ENCODE measurements around the gene PPP4R2.

PPP4R2 gene

GRCh38 chr3:72962317-72962716 is 34.3 kb upstream of the PPP4R2 start:
- H3K36me3 ChIP-seq (ENCODE audit: control insufficient read depth in 1 of 2, insufficient read depth in 2 of 2, low read depth in 1 of 2, low read length in 2 of 2), result peaks cover 3 to 5% of the 10 kb centered on the region in 2 experiments
- H2AFZ ChIP-seq (ENCODE audit: low read depth, low read length), result no peak overlapping the region
- H2AK5ac ChIP-seq (ENCODE audit: low read length, severe bottlenecking), result no peak overlapping the region
- H3K18ac ChIP-seq (ENCODE audit: low read depth in 1 of 2, low read length in 2 of 2), result no peak overlapping the region
- no peak overlapping the region for H3K4ac ChIP-seq (ENCODE audit: low read depth in 1 of 2, low read length in 2 of 2)
- H3K9me3 ChIP-seq (ENCODE audit: control insufficient read depth, low read length), result no peaks in the 10 kb centered on the region
- no peak overlapping the region for H3K4me3 ChIP-seq (ENCODE audit: insufficient read depth in 1 of 2, low read depth in 1 of 2, low read length in 2 of 2)
- no peak overlapping the region for H3K9ac ChIP-seq (ENCODE audit: low read length)
- no peak overlapping the region for H2BK12ac ChIP-seq (ENCODE audit: low read length in 2 of 2)
- no peak overlapping the region for H3K23ac ChIP-seq (ENCODE audit: low read length in 2 of 2)
- H2BK120ac ChIP-seq (ENCODE audit: low read depth, low read length), result no peak overlapping the region
- no peak overlapping the region for H4K91ac ChIP-seq (ENCODE audit: low read length)
- no peaks in the 10 kb centered on the region for H3K79me1 ChIP-seq (replicated peaks; ENCODE audit: low read length, poor library complexity, severe bottlenecking)
- H3K4me1 ChIP-seq (ENCODE audit: control insufficient read depth, insufficient read depth, low read depth, low read length), result no peaks in the 10 kb centered on the region
- H3K27me3 ChIP-seq (ENCODE audit: control insufficient read depth in 1 of 2, insufficient read depth in 1 of 2, low read length in 2 of 2), result no peaks in the 10 kb centered on the region
- H4K8ac ChIP-seq (ENCODE audit: low read length), result no peak overlapping the region
- no peak for DNase-seq
- H3K27ac ChIP-seq (ENCODE audit: low read length, poor library complexity, severe bottlenecking), result no peak overlapping the region
- H3K14ac ChIP-seq (ENCODE audit: low read length in 2 of 2), result no peak overlapping the region
- H2BK5ac ChIP-seq (ENCODE audit: low read depth, low read length, poor library complexity, severe bottlenecking), result no peak overlapping the region
- no peak overlapping the region for H2BK15ac ChIP-seq (ENCODE audit: low read depth, poor library complexity, severe bottlenecking)
- no peak overlapping the region for H3K4me2 ChIP-seq (ENCODE audit: low read length, poor library complexity, severe bottlenecking)

- no peak overlapping the region for H2AK5ac ChIP-seq (ENCODE audit: low read length, severe bottlenecking)
- H2BK120ac ChIP-seq (ENCODE audit: low read depth, low read length), result no peak overlapping the region
- no peak overlapping the region for H3K18ac ChIP-seq (ENCODE audit: low read depth in 1 of 2, low read length in 2 of 2)
- no peak overlapping the region for H3K14ac ChIP-seq (ENCODE audit: low read length in 2 of 2)
- H3K9ac ChIP-seq (ENCODE audit: low read length), result no peak overlapping the region
- H2BK15ac ChIP-seq (ENCODE audit: low read depth, poor library complexity, severe bottlenecking), result no peak overlapping the region
- H3K4ac ChIP-seq (ENCODE audit: low read depth in 1 of 2, low read length in 2 of 2), result no peak overlapping the region
- H3K9me3 ChIP-seq (ENCODE audit: control insufficient read depth, low read length), result no peaks in the 10 kb centered on the region
- no peak overlapping the region for H3K4me2 ChIP-seq (ENCODE audit: low read length, poor library complexity, severe bottlenecking)
- no peak overlapping the region for H2AFZ ChIP-seq (ENCODE audit: low read depth, low read length)
- no peak overlapping the region for H3K4me3 ChIP-seq (ENCODE audit: insufficient read depth in 1 of 2, low read depth in 1 of 2, low read length in 2 of 2)
- H3K23ac ChIP-seq (ENCODE audit: low read length in 2 of 2), result no peak overlapping the region
- no peaks in the 10 kb centered on the region for H3K4me1 ChIP-seq (ENCODE audit: control insufficient read depth, insufficient read depth, low read depth, low read length)
- no peaks in the 10 kb centered on the region for H3K79me1 ChIP-seq (replicated peaks; ENCODE audit: low read length, poor library complexity, severe bottlenecking)
- no peak for DNase-seq
- H4K91ac ChIP-seq (ENCODE audit: low read length), result no peak overlapping the region
- no peak overlapping the region for H4K8ac ChIP-seq (ENCODE audit: low read length)
- no peaks in the 10 kb centered on the region for H3K27me3 ChIP-seq (ENCODE audit: control insufficient read depth in 1 of 2, insufficient read depth in 1 of 2, low read length in 2 of 2)
- H2BK5ac ChIP-seq (ENCODE audit: low read depth, low read length, poor library complexity, severe bottlenecking), result no peak overlapping the region
- H2BK12ac ChIP-seq (ENCODE audit: low read length in 2 of 2), result no peak overlapping the region
- peaks cover 8 to 13% of the 10 kb centered on the region in 2 experiments for H3K36me3 ChIP-seq (ENCODE audit: control insufficient read depth in 1 of 2, insufficient read depth in 2 of 2, low read depth in 1 of 2, low read length in 2 of 2)
- H3K27ac ChIP-seq (ENCODE audit: low read length, poor library complexity, severe bottlenecking), result no peak overlapping the region
Measured at GRCh38 chr3:72964633-72965032, 32.0 kb upstream of the PPP4R2 start.

- no peak overlapping the region for H2BK12ac ChIP-seq (ENCODE audit: low read length in 2 of 2)
- no peaks in the 10 kb centered on the region for H3K9me3 ChIP-seq (ENCODE audit: control insufficient read depth, low read length)
- H2BK5ac ChIP-seq (ENCODE audit: low read depth, low read length, poor library complexity, severe bottlenecking), result no peak overlapping the region
- H4K91ac ChIP-seq (ENCODE audit: low read length), result no peak overlapping the region
- H4K8ac ChIP-seq (ENCODE audit: low read length), result no peak overlapping the region
- no peak overlapping the region for H3K14ac ChIP-seq (ENCODE audit: low read length in 2 of 2)
- no peak overlapping the region for H2BK120ac ChIP-seq (ENCODE audit: low read depth, low read length)
- no peak overlapping the region for H3K23ac ChIP-seq (ENCODE audit: low read length in 2 of 2)
- no peak overlapping the region for H3K4me3 ChIP-seq (ENCODE audit: insufficient read depth in 1 of 2, low read depth in 1 of 2, low read length in 2 of 2)
- DNase-seq, result no peak
- H3K27me3 ChIP-seq (ENCODE audit: control insufficient read depth in 1 of 2, insufficient read depth in 1 of 2, low read length in 2 of 2), result no peaks in the 10 kb centered on the region
- H3K4me2 ChIP-seq (ENCODE audit: low read length, poor library complexity, severe bottlenecking), result no peak overlapping the region
- no peak overlapping the region for H3K9ac ChIP-seq (ENCODE audit: low read length)
- H3K36me3 ChIP-seq (ENCODE audit: control insufficient read depth in 1 of 2, insufficient read depth in 2 of 2, low read depth in 1 of 2, low read length in 2 of 2), result peaks cover 5 to 8% of the 10 kb centered on the region in 2 experiments
- no peak overlapping the region for H3K27ac ChIP-seq (ENCODE audit: low read length, poor library complexity, severe bottlenecking)
- no peaks in the 10 kb centered on the region for H3K4me1 ChIP-seq (ENCODE audit: control insufficient read depth, insufficient read depth, low read depth, low read length)
- no peaks in the 10 kb centered on the region for H3K79me1 ChIP-seq (replicated peaks; ENCODE audit: low read length, poor library complexity, severe bottlenecking)
- 89% methylated on average over 1 of the region's 1 CpG for whole genome bisulfite sequencing
- H2BK15ac ChIP-seq (ENCODE audit: low read depth, poor library complexity, severe bottlenecking), result no peak overlapping the region
- no peak overlapping the region for H3K4ac ChIP-seq (ENCODE audit: low read depth in 1 of 2, low read length in 2 of 2)
- H2AFZ ChIP-seq (ENCODE audit: low read depth, low read length), result no peak overlapping the region
- no peak overlapping the region for H3K18ac ChIP-seq (ENCODE audit: low read depth in 1 of 2, low read length in 2 of 2)
- no peak overlapping the region for H2AK5ac ChIP-seq (ENCODE audit: low read length, severe bottlenecking)
Measured at GRCh38 chr3:72968266-72968664, 28.3 kb upstream of the PPP4R2 start.

GRCh38 chr3:72969766-72970165 is 26.8 kb upstream of the PPP4R2 start:
- Histone ChIP-seq H3K14ac (ENCODE audit: low read length in 2 of 2) (no peak overlapping the region), H2BK5ac (ENCODE audit: low read depth, low read length, poor library complexity, severe bottlenecking) (no peak overlapping the region), H2AFZ (ENCODE audit: low read depth, low read length) (no peak overlapping the region), H3K27me3 (ENCODE audit: control insufficient read depth in 1 of 2, insufficient read depth in 1 of 2, low read length in 2 of 2) (no peaks in the 10 kb centered on the region), H3K36me3 (ENCODE audit: control insufficient read depth in 1 of 2, insufficient read depth in 2 of 2, low read depth in 1 of 2, low read length in 2 of 2) (peaks cover 5 to 8% of the 10 kb centered on the region in 2 experiments), H2BK12ac (ENCODE audit: low read length in 2 of 2) (no peak overlapping the region), H3K27ac (ENCODE audit: low read length, poor library complexity, severe bottlenecking) (no peak overlapping the region), H3K9me3 (ENCODE audit: control insufficient read depth, low read length) (no peaks in the 10 kb centered on the region), H3K4me2 (ENCODE audit: low read length, poor library complexity, severe bottlenecking) (no peak overlapping the region), H3K23ac (ENCODE audit: low read length in 2 of 2) (no peak overlapping the region), H3K18ac (ENCODE audit: low read depth in 1 of 2, low read length in 2 of 2) (no peak overlapping the region), H2AK5ac (ENCODE audit: low read length, severe bottlenecking) (no peak overlapping the region), H3K4me3 (ENCODE audit: insufficient read depth in 1 of 2, low read depth in 1 of 2, low read length in 2 of 2) (no peak overlapping the region), H2BK15ac (ENCODE audit: low read depth, poor library complexity, severe bottlenecking) (no peak overlapping the region), H3K4ac (ENCODE audit: low read depth in 1 of 2, low read length in 2 of 2) (no peak overlapping the region), H2BK120ac (ENCODE audit: low read depth, low read length) (no peak overlapping the region), H4K8ac (ENCODE audit: low read length) (no peak overlapping the region), H4K91ac (ENCODE audit: low read length) (no peak overlapping the region), H3K9ac (ENCODE audit: low read length) (no peak overlapping the region), H3K4me1 (ENCODE audit: control insufficient read depth, insufficient read depth, low read depth, low read length) (no peaks in the 10 kb centered on the region), H3K79me1 (replicated peaks; ENCODE audit: low read length, poor library complexity, severe bottlenecking) (no peaks in the 10 kb centered on the region)
- peak; percentile 53 for DNase-seq
- WGBS, result 97% methylated on average over 2 of the region's 3 CpGs

Measured in mesenchymal stem cell (in vitro differentiated cells and primary cell).